Measurements from ENCODE around the gene BBIP1.

Gene BBIP1

DNA sequence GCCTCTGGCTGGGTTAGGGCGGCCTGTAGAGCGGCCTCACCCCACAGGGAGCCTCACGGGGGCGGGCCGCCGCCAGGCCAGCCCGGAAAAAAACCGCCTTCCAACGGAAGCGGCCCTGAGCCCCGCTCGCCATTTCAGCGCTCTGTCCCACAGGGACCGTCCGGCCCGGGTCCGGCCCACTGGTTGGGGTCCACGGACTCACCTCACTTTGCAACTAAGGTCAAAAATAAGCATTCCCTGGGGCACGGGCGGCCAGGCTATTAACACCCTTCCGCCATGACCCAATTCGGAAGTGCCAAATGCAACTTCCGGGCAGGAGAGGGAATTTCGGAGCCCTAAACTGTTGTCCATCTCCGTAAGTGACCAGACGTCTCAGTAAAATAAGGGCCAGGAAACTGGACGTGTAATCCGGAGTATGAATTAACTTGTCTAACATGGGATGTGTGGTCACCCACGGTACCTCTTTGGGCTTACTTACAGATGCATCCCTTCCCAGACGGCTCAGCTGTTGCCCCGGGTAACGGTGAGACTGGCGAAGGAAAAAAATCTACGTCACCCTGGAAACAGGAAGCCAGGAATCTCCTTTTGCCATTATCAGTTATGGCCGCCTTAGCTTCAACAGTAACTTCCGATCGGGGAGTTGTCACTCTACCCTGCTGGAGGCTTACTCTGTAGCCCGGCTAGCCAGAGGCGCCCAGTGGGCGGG lies at the start of gene BBIP1:
TSS of gene BBIP1 (minus strand) at position 538 of the 706 bp plus-strand sequence. CDS start 1,023 bp downstream, outside the sequence.
- DNase-seq = peak; percentile 97 to 100

- no peak for DNase-seq
These were observed 48.7 kb upstream of the BBIP1 start for GRCh38 chr10:110967645-110968044.

GRCh38 chr10:110967009-110967630 lies 48.1 kb upstream of the BBIP1 start:
- DNase-seq = no peak

DNA sequence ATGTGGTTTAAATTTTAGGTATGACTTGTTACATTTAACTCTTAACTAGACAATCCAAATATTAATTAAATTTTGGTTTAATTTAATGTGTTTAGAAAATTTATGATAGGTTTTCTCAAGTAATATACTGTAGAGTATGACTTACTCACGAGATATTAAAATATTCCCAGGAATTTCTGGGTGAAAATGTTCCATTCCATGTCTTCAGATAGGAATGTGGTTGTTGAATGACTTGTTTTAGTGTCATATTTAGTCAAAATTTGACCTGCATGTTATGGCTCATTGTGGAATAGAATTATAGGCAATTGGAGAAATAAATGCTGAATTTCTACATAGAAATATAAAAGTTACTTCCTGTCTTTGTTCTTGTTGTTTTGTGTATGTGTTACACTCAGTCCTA lies 47.2 kb upstream of the BBIP1 start:
- DNase-seq = no peak

DNA sequence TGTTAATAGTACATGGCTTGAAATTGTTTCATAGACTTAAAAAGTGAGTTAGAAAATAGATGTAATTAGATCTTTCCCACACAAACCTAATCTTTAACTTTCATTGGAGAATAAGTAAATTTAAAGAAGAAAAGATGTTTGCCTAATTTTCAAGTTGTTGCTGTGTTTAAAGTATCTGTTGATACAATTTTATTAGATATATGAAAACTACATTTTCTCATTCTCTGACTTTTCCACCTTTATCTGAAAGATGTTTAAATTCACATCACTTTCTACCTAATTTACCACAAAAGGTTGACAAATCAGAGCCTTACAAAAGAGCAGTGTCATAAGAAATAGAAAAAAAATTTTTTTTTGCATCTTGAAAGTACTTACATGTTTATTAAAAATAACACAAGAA lies 46.2 kb upstream of the BBIP1 start:
- no peak for DNase-seq

DNA sequence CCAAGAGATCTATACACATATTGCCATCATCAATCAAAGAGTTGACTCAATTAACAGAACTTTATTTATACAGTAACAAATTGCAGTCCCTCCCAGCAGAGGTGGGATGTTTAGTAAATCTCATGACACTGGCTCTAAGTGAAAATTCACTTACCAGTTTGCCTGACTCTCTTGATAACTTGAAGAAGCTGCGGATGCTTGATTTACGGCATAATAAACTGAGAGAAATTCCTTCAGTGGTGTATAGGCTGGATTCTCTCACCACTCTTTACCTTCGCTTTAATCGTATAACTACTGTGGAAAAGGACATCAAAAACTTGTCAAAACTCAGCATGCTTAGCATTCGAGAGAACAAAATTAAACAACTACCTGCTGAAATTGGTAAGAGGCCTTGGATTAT lies 45.7 kb upstream of the BBIP1 start:
- no peak for DNase-seq

DNA sequence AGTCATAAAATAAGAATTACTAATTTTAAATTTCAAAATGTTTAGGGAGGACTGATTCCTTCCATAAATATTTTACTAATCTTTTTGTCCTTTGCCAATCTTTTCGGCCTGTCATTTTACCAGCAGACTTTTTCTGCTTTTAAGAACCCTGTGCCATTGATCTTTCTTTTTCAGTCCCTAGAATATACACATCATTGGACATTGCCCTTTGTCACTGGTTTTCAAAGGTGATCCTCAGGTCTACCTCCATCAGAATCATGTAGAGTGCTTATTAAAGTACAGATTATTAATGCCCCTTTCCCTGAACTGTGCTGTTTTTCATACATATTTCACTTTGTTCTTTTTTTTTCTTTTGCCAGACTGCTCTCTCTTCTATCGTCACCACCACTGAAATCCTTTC lies 44.2 kb upstream of the BBIP1 start:
- no peak for DNase-seq

DNA sequence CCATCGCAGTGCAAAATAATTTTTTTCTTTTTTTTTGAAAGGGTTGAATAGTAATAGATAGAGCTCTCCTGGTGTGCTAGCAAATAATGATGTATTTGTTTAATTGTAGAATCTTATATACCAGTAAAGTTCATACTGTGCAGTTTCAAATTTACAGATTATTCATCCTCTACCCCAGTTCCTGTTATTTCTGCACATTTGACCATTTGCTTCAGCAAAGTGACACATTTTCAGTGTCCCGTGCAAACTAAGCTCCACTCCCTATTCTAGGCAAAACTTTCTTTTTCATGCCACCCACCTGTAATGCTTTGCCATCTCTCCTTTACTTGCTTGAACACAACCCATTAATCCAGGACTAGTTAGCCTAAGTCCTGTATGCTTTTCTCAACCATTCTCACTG lies 43.5 kb upstream of the BBIP1 start:
- DNase-seq = no peak

DNA sequence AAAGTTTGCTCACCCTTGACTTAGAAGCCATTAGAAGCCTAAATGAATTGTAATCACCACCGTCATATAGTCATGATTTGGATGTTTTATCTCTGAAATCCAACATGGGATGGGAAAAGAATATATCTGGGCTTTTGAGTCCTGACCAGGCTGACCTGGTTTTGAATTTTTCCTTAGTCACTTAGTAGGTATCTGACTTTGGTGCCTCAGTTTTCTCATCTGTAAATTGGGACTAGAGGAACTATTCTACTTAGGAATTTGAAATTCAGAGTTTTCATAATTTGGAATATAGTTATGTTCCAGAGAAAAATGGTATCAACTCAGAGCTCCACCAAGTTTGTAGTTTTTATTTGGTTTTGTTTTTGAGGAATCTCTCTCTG lies 41.3 kb upstream of the BBIP1 start:
- DNase-seq = no peak

GRCh38 chr10:110959379-110960332 lies 40.7 kb upstream of the BBIP1 start:
- no peak for DNase-seq

DNA sequence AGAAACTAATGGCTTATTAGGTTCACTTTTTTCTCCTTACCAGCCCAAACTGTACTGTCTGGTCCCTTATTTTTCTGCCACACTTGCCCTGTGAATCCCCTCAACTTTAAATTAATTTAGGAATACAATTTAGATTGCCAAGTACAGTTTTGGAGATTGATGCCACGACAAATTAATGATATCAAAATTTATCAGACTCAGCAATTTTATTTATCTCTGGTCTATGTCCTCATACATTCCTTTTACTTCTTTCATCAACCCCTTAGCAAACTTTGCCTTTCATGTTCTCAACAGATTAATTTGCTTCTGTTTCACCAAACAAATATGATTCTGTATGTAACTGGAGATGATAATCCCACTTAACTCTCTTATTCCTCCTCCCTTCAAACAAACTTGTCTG lies 38.6 kb upstream of the BBIP1 start:
- DNase-seq = no peak

DNA sequence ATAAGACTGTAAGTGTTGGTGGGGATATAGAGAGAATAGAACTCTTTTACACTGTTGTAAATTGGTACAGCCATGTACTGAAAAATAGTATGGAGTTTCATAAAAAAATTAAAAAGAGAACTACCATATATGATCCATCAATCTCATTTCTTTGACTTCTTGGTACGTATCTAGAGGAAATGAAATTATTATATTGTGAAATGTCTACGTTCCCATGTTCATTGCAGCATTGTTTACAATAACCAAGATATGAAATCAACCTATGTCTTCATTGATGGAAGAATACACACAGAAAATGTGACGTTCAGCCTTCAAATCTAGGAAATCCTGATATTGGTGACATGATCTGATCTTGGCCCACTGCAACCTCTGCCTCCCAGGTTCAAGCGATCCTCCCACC lies 32.4 kb upstream of the BBIP1 start:
- DNase-seq = no peak

- no peak for DNase-seq
These were observed 28.1 kb upstream of the BBIP1 start for GRCh38 chr10:110947061-110947595.

DNA sequence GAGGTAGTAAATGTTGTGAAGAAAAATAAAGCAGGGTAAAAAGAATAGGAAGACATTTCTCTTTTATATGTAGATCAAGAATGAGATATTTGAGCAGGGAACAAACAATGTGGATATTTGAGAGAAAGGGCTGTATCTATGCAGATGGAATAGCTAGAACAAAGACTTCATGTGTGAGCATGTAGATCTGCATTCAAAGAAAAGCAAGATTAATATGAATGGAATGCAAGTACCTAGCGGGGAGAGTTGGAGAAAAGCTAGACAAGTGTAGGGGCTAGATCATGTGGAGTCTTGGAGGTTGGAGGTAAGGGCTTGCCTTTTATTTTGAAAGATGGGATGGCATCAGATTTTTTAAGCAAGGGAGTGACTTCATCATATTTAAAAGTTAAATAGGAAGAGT lies 27.5 kb upstream of the BBIP1 start:
- DNase-seq = no peak

DNA sequence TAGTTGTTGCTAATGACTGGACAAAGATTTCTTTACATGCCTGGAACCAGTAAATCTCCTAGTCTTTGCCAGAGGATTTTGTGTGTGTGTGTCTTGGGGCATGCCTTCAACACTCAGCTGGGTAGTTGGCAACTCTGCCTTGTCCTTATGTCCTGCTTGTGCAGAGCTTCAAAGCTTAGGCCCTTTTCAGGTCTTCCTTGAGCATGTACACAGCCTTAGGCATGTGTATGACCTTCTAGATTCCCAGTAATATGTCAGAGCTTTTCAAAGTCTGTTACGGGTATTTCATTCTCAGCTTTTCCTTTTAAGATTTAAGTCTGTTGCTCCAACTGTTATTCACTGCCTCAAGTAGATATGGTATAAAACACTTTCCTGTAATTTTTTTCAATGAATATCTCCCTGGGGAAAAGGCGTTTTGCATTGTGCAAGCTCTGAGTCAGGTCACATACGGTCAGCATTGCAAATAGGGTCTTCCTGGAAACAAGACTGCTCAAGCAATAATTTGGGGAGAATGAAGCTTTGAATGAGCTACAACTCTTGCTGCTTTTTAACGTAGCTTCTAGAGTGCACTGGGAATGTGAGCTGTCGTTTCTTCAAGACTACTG lies 25.9 kb upstream of the BBIP1 start:
- DNase-seq = no peak

- DNase-seq = no peak
These were observed 20.4 kb upstream of the BBIP1 start for GRCh38 chr10:110939419-110939818.

GRCh38 chr10:110936757-110937156 lies 17.8 kb upstream of the BBIP1 start:
- no peak for DNase-seq

DNA sequence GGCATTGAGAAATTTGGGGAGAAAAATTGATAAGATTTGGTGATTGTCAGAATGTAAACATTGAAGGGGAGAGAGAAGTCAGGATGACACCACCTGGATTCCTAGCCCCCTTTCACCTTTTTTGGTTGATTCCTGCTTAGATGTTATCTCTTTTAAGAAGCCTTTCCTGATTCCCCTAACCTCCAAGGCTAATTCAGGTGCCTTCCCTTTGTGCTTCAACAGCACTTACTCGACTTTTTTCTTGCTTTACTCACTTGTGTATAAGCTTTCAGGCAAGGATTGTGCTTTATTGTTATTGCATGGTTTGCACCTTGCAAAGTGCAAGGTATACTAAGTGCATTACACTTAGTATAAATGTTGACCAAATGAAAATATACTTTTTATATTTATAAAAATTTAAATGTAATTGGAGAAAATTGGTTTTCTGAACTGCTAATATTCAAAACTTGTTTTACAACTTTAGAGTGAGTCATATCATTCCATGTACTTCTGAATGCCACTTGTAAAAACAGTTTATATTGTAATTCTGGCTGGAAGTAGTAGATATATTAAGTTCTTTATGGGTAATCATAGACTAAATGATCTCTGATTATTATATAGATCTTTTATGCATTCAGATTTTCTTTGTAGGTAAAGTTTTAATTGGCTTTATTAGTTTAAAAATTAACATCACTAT lies 13.7 kb upstream of the BBIP1 start:
- no peak for DNase-seq

DNA sequence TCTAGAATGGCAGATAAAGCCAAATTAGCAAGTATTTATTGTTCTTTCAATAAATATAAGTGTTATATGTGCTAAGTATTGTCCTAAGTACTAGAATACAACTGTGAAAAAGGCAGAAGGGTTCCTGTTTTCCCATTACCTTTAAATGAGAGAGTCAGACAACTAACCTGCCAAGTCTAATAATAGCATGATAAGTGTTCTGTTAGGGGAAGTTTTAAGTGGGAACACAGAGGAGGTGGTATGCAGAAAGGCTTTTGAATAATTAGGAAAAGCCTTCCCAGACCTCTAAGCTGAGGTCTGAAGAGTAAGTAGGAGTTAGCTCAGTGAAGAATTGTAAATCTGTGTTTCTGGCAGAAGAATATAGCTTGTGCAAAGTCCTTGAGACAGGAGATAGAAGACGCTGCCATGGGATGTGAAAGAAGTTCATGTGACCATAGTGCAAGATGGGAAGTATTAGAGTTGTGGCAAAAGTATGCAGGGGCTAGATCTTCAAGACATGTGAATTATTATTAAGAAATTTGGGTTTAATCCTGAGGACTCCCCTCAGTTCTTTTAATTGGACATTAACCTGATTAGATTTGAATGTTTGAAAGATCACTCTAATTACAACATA lies 12.9 kb upstream of the BBIP1 start:
- DNase-seq = no peak

DNA sequence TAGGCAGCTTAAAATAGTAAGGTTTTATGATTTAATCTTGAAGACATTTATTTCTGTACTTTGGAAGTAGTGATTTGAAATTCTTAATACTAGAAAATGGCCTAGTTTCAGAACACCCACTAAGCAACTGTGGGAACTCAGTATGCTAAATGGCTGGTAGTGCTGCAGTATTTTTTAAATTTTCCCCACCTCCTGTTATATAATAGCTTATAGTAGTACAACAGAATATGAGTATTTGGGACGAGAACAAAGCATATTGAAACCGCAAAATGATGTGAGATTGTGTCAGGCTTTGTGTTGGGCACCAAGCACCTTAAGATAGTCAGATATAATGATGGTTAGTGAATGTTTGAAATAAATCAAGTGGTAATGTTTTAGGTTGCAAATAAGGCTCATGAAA lies 8.5 kb upstream of the BBIP1 start:
- no peak for DNase-seq

GRCh38 chr10:110923856-110924493 lies 5.0 kb upstream of the BBIP1 start:
- no peak for DNase-seq

Data from bone marrow (tissue), 2 donors.